ENCODE results near the gene CECR2.
"Not testable (repeated sequence)": the region's sequence is repeated elsewhere in the genome, so short reads cannot be mapped to it uniquely, and the experiment has no call there.

The CECR2 gene

GRCh38 chr22:17407643-17408042 is 38.4 kb downstream of the CECR2 start:
- DNase-seq = no peak

- no peak for DNase-seq
Observed at GRCh38 chr22:17410576-17410975, 41.3 kb downstream of the CECR2 start.

GRCh38 chr22:17411213-17411612 is 42.0 kb downstream of the CECR2 start:
- DNase-seq = no peak

DNA sequence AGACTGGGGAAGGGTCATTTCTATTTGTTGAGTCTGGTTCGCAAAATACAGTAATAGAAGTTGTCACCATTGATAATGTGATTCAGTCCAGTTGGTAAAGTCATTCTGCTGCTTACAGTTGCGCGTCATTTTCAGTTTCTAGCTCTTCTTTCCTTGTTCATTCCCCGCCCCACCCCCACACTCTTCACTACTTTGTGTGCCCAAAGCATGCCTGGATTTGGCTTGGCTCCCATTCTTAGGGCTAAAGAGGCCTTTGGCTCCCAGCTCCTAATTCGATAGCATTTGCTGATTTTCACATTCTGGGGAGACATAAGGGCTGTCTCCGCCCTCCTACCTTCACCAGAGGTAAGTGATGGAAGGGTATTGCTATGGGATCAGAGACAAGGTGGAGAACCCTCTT is 43.0 kb downstream of the CECR2 start:
- DNase-seq = no peak

DNA sequence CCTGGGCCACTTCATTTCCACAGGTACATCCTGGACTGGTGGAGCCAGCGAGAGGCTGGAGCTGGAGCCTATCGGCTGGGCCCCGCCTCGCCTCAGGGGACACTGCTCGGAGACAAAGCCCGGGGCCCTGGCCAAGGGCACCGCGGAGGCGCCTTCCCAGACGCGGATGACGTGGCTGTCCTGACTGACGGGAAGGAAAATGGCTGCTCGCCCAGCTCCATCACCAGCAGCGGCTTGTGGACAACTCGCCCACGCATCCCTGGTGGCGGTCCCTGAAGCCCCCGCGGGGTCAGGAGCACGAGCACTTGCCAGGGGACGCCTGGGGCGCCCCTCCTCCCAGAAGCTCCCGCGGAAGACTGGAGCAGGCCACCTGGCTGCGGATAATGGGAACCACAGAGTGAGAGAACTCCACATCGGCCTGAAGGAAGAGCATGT is 49.6 kb downstream of the CECR2 start:
- no peak for DNase-seq

DNA sequence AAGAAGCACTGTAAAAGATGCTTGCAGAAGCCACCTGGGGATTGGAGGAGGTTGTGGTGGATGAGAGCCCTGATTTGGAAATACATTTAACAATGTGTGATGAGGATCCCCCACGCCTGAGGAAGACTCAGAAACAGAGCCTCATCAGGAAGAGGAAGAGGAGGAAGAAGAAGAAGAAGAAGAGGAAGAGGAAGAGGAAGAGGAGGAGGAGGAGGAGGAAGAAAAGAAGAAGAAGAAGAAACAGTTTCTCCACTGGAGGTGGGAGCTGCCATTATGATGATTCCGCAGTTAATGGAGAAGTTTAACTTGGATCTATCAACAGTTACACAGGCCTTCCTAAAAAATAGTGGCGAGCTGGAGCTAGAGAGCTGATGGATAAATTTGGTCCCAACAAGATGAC is 50.1 kb downstream of the CECR2 start:
- DNase-seq = no peak

- no peak for DNase-seq
Observed at GRCh38 chr22:17422736-17423343, 53.6 kb downstream of the CECR2 start.

DNA sequence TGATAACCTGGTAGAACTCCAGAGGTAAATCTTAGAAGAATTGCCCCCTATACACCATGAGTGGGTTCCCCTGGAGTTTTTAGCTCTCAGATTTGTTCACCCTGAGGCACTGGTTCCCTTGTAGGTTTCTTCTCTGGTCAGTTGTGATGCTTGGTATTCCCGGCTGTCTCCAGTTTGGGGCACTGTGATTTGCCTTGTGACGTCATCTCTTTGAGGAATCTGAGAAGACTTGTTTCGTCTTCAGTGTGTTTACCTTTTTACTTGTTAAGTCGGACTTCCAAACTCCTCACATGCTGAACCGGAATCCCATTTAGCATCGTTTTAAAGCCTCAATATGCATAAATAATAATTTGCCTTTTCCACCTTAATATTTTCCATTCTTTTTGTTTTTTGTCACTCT is 54.4 kb downstream of the CECR2 start:
- DNase-seq = no peak

- DNase-seq = not testable (repeated sequence)
Observed at GRCh38 chr22:17427528-17427927, 58.3 kb downstream of the CECR2 start.

- DNase-seq = no peak
Observed at GRCh38 chr22:17429516-17429915, 60.3 kb downstream of the CECR2 start.

GRCh38 chr22:17430412-17430811 is 61.2 kb downstream of the CECR2 start:
- no peak for DNase-seq

DNA sequence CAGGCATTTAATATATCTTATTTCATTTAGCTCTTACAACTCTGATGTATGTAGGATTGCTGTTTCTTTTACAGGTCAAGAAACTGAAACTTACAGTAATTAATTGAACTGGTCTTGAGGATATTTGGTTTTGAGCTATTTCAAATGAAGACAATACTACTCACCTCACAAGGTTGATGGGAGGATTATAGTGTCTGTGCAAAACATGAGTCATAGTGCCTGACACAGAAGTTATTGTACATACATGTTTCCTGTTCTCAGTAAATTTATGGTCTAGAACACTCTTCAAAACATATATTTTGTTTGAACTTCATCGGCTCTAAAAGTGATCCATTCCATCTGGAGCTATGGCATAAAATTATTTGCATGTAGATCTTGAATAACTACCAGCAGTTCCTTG is 61.9 kb downstream of the CECR2 start:
- DNase-seq = no peak

GRCh38 chr22:17434856-17435255 is 65.6 kb downstream of the CECR2 start:
- DNase-seq = no peak

- no peak for DNase-seq
Observed at GRCh38 chr22:17435375-17435774, 66.1 kb downstream of the CECR2 start.

DNA sequence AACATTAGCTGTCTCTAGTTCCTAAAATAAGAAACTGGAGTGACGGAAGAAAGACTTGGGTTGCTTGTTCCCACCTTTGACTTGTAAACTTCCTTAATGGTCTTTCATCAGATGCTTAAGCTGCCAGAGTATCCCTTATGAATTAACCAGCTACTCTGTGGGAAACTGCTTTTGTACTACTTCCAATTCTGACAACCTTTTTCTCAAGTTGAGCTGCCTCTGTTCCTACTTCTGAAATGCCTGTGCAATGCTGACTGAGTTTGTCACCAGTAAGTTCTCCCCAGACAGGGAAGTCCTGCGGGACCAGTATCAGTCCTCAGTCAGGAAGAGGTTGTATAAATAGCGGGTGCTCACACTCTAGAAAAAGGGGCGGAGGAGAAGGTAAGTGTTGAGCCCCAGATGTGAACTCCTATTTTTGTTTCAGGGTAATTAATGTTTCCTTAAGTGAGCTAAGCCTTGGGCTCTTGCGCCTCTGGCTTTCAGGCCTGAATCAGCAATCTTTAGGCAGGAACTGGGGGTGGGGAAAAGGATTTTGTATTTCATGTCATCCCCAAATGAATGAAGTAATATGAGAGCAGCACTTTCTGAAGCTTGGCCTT is 67.2 kb downstream of the CECR2 start:
- no peak for DNase-seq

- no peak for DNase-seq
Observed at GRCh38 chr22:17436981-17437412, 67.7 kb downstream of the CECR2 start.

- DNase-seq = no peak
Observed at GRCh38 chr22:17438026-17438425, 68.8 kb downstream of the CECR2 start.

- no peak for DNase-seq
Observed at GRCh38 chr22:17441326-17441725, 72.1 kb downstream of the CECR2 start.

DNA sequence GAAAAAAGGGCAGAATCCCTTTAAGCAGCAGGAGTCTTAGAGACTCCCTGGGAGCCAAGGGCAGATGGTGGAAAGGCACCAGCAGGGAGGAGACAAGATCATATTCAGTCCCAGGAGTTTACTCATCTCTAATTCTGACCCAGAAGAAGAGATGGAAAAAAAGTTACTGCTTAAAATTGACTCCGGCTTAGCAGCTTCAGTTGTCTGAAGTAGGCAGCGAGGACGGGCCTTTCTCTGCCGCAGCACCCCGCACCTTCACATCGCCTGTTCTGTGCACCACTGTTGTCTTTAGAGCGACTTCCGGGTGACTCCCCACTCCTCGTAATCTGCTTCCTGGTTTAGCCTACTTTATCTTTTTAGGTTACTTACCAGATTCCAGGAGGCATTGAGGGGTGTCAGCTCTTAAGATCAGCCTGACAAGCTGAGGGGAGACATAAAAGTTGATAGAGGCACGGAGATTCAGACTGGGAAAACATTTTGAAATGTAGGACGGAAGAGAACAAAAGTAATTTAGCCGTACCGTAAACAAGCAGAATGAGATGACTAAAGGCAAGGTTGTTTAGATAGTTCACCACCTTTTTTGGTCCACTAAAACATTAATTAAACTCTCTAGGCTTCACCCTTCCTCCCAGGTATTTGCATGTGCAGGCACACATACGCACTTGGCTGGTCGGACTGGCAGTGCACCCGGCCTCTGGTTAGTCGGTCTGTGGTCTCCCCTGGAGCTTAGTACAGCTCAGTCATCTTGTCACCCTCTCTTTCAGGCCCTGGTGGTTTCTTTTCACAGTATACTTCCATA is 74.3 kb downstream of the CECR2 start:
- no peak for DNase-seq

DNA sequence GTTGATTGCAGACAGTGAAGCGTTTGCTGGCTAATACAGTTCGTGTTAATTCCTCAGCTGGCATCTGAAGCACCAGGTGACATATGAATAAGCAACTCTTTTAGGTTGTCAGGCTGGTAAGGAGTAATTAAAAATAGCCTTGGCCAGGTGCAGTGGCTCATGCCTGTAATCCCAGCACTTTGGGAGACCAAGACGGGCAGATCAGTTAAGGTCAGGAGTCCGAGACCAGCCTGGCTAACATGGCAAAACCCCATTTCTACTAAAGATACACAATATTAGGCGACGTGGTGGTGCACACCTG is 74.9 kb downstream of the CECR2 start:
- DNase-seq = no peak

- no peak for DNase-seq
Observed at GRCh38 chr22:17446698-17447097, 77.4 kb downstream of the CECR2 start.

- no peak for DNase-seq
Observed at GRCh38 chr22:17451316-17451715, 82.1 kb downstream of the CECR2 start.

GRCh38 chr22:17460895-17461294 is 91.6 kb downstream of the CECR2 start:
- no peak for DNase-seq

GRCh38 chr22:17470880-17471500 is 101.7 kb downstream of the CECR2 start:
- no peak for DNase-seq

Measured in cortex of kidney (tissue), 1 donor.